GM18867 (cell line): ENCODE results near the gene DMRT2.

ENCODE experiments used
- ATAC-seq: cut with Tn5 transposase; IDR thresholded peaks from one replicate; pipeline ENCODE4 v1.9.1; 2021; ENCODE audit warnings: mild to moderate bottlenecking, moderate library complexity; ENCODE audit not compliant: unreplicated experiment

The DMRT2 gene

GRCh38 chr9:1050125-1050895, at the start of gene DMRT2:
DMRT2 (plus strand) TSS chr9:1050357; CDS start chr9:1051614, 1,257 bp downstream.
- ATAC-seq = peak; percentile 35

- no peak for ATAC-seq
Measured at GRCh38 chr9:1001838-1002237, 48.3 kb upstream of the DMRT2 start.

GRCh38 chr9:1002678-1003077, 47.5 kb upstream of the DMRT2 start:
- ATAC-seq = no peak

GRCh38 chr9:1005043-1005667, 45.0 kb upstream of the DMRT2 start:
- peak; percentile 64 for ATAC-seq

- ATAC-seq = no peak
Measured at GRCh38 chr9:1007312-1007711, 42.8 kb upstream of the DMRT2 start.

GRCh38 chr9:1008216-1008615, 41.9 kb upstream of the DMRT2 start:
- no peak for ATAC-seq

- peak; percentile 93 for ATAC-seq
Measured at GRCh38 chr9:1009101-1009707, 41.0 kb upstream of the DMRT2 start.

GRCh38 chr9:1013021-1013420, 37.1 kb upstream of the DMRT2 start:
- ATAC-seq = no peak

GRCh38 chr9:1014225-1014624, 35.9 kb upstream of the DMRT2 start:
- no peak for ATAC-seq

- ATAC-seq = no peak
Measured at GRCh38 chr9:1014640-1015039, 35.5 kb upstream of the DMRT2 start.

GRCh38 chr9:1018121-1018520, 32.0 kb upstream of the DMRT2 start:
- ATAC-seq = peak; percentile 66

- no peak for ATAC-seq
Measured at GRCh38 chr9:1024112-1024511, 26.0 kb upstream of the DMRT2 start.

GRCh38 chr9:1025131-1025530, 25.0 kb upstream of the DMRT2 start:
- ATAC-seq = no peak

- ATAC-seq = no peak
Measured at GRCh38 chr9:1026219-1026618, 23.9 kb upstream of the DMRT2 start.

GRCh38 chr9:1028501-1029190, 21.5 kb upstream of the DMRT2 start:
- no peak for ATAC-seq

GRCh38 chr9:1031951-1032601, 18.1 kb upstream of the DMRT2 start:
- no peak for ATAC-seq

GRCh38 chr9:1034271-1034670, 15.9 kb upstream of the DMRT2 start:
- no peak for ATAC-seq

- no peak for ATAC-seq
Measured at GRCh38 chr9:1039589-1039988, 10.6 kb upstream of the DMRT2 start.

GRCh38 chr9:1042466-1042865, 7.7 kb upstream of the DMRT2 start:
- no peak for ATAC-seq

GRCh38 chr9:1044643-1045042, 5.5 kb upstream of the DMRT2 start:
- ATAC-seq = no peak
